NAMALWA (cell line): Measurements from ENCODE around the gene KLHL29.

ENCODE experiments used
- DNase-seq: peaks from one replicate; pipeline ENCODE4 v3.0.0-alpha.2; 2015; ENCODE audit warnings: low spot score

Gene KLHL29

GRCh38 chr2:23683001-23683400 is 298.0 kb downstream of the KLHL29 start:
- no peak for DNase-seq

- DNase-seq = no peak
Measured at GRCh38 chr2:23684395-23685176, 299.6 kb downstream of the KLHL29 start.

DNA sequence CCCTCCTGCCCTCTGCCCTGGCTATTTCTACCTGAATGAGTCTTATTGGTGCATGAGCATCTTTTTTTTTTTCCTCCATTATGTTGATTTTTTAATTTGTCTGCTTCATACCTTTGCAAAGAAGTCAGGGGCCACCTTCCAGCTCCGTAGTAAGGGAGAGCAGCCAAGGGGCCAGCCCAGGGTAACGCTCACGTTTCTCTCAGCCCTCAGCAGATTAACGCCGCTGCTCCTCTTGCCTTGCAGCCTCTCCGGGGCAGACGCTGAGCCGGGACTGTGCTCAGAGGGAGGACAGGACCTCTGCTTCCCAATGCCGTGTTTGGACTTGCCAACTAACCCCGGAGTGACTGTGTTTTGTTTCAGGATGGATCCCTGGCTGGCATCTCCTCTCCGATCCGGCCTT is 300.2 kb downstream of the KLHL29 start:
- DNase-seq = no peak

DNA sequence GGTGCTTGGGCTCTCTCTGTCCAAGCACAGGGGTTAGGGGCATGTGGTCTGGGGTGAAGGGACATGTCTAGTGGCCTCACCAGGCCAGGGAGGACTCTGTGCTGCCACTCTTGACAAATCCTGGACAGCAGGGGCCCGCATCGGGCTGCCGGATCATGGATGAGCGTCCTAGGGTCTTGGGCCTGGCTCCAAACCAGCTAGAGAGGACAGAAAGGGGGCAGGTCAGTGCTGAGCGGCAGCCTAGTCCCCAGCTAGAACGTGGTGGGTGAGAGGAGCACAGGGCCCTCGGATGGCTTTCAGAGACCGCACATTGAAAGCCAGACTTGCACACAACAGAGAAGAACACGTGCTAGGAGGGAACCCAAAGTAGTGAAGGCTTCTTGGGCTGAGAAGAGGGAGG is 300.7 kb downstream of the KLHL29 start:
- DNase-seq = no peak

DNA sequence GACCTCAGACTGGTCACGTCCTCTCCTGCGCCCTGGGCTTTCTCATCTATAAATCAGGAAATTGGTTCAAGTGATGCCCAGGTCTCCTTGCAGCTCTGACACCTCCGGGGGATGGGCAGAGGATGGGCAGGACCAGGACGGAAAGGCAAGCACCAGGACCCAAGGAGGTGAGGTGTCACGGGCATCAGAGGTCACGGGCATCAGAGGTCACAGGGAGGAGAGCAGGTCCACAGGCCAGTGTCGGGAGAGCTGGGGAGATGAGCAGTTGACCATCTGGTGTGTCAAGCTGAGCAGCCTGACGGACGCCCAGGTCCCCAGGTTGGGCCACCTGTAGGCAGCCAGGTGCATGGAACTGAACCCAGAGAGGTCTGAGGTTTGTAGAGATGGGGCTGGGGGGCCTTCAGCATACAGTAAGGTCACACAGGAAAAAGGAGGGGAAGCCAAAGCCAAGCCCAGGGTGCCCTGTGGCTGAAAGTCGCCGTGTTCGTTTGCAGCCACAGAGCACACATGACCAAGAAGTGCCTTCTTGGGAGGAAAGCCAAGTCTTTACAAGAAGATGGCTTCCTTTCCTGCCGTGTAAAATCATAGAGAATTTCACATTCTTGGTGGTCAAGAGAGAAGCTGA is 301.5 kb downstream of the KLHL29 start:
- no peak for DNase-seq

GRCh38 chr2:23687214-23687613 is 302.2 kb downstream of the KLHL29 start:
- no peak for DNase-seq

GRCh38 chr2:23687713-23688112 is 302.7 kb downstream of the KLHL29 start:
- no peak for DNase-seq

GRCh38 chr2:23688486-23689130 is 303.6 kb downstream of the KLHL29 start:
- no peak for DNase-seq

- DNase-seq = no peak
Measured at GRCh38 chr2:23689131-23689700, 304.2 kb downstream of the KLHL29 start.

- no peak for DNase-seq
Measured at GRCh38 chr2:23689891-23690290, 304.9 kb downstream of the KLHL29 start.

GRCh38 chr2:23690421-23691105 is 305.6 kb downstream of the KLHL29 start:
- no peak for DNase-seq

GRCh38 chr2:23691106-23691470 is 306.1 kb downstream of the KLHL29 start:
- DNase-seq = no peak

DNA sequence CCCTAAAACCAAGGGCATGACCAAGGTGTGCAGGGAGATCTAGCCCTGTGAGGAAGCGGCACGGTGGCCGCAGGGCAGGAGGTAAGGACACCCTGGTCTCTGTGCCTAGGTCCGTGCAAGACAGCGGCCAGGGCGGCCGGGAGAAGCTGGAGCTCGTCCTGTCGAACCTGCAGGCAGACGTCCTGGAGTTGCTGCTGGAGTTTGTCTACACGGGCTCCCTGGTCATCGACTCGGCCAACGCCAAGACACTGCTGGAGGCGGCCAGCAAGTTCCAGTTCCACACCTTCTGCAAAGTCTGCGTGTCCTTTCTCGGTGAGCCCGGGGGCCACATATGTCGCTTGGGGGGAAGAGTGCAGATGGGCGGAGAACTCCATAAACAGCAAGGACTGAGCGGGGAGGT is 306.6 kb downstream of the KLHL29 start:
- no peak for DNase-seq

DNA sequence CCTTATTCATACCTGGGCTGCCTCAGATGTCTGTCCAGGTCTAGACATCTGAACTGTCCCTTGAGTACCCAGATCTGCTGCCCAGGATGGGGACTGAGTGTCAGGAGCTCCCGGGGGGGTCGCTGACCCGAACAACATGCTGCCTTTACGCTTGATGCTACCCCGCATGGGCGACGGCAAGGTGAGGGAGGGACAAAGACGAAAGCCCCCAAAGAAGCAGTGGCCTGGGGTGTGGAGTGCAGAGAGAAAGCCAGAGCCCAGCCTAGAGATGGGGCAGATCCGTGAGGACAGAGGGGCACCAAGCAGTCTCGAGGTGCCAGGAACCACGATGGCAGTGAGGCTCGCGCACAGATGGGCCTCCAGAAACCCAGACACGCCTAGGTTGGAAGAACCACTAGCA is 307.3 kb downstream of the KLHL29 start:
- no peak for DNase-seq

- no peak for DNase-seq
Measured at GRCh38 chr2:23692851-23693605, 308.0 kb downstream of the KLHL29 start.

DNA sequence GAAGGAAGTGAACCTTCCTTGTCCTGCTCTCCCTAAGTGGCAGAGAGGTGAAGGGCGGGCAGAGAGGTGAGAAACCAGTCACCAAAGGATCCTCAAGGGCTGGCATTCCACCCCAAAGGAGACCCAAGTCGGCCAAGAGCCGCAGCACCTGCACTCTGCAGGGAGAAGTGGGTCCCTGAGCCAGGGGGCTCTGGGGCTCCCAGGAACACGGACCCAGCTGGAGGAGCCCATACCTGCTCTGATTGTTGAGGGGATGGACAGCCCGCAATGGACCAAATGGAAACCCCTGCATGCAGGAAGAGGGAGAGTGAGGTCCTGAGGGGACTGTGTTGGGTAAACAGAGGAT is 308.6 kb downstream of the KLHL29 start:
- no peak for DNase-seq

DNA sequence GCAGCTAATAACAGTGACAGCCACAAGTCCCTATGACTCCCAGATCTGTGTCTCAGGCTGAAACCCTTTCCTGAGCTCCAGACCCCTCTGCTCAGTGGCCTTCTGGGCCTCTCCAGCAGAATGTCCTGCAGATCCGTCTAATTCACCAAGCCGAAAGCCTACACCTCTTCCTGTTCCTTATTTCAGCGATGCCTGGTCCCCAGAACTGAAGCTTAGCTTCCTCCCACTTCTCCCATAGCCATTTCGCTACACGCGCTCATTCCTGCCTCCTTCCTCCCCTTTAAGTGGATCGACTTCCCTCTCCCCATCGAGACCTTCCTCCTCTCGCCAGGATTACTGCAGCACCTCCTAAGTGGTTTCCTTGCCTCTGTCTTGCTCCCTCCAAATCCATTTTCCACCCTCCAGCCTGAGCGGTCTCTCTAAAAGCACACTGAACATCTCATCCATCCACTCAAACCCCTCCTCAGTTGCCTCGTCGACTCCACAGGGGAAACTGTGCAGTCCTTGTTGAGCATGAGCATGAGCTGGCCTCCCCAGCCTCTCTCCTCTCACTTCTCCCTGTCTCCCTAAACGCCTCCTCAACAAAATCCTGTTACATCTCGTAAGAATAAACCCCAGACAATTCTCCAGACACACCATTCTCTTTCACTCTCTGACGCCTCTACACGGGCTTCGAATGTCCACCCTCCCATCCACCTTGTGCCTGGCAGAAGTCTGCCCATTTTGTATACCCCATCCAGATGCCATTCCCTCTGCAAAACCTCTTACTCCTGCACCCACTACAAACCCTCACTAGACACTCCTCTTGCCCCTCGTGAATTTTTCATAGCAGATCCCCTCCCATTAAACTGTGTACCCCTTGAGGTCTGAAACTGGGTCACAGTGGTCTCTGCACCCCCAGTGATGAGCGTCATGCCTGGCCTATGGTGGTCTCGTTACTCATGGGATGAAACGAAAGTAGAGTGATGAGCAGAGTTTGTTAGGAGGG is 309.4 kb downstream of the KLHL29 start:
- no peak for DNase-seq

- DNase-seq = no peak
Measured at GRCh38 chr2:23695214-23695889, 310.4 kb downstream of the KLHL29 start.

GRCh38 chr2:23695890-23696751 is 311.1 kb downstream of the KLHL29 start:
- DNase-seq = no peak
